T-helper 22 cell (primary cell): ENCODE measurements around the gene VPS36.
"Not testable (repeated sequence)": the region's sequence is repeated elsewhere in the genome, so short reads cannot be mapped to it uniquely, and the experiment has no call there.

Experiments
- DNase-seq: peaks from one replicate; pipeline ENCODE4 v3.0.0-alpha.2; 2020; ENCODE audit warnings: low read depth

Gene VPS36

DNA sequence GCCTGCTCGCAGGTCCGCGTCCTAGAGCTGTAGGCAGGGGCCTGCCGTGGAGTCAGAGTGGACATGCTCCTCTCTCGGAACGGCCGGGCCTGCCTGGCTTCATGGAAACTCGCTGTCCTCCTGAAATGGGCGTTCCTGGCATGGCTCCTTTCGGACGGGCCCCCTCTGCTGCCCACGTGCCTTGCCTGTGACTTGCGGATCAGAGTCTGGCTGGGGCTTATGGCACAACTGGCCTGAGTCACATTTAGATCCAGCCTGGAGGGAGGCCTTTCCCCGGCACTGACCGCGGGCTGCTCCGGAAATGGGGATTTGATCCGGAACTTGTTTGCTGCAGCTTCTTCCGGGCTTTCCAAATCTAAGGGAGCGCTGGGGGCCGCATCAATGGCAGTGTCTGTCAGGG, 72.5 kb downstream of the VPS36 start:
- DNase-seq: no peak

DNA sequence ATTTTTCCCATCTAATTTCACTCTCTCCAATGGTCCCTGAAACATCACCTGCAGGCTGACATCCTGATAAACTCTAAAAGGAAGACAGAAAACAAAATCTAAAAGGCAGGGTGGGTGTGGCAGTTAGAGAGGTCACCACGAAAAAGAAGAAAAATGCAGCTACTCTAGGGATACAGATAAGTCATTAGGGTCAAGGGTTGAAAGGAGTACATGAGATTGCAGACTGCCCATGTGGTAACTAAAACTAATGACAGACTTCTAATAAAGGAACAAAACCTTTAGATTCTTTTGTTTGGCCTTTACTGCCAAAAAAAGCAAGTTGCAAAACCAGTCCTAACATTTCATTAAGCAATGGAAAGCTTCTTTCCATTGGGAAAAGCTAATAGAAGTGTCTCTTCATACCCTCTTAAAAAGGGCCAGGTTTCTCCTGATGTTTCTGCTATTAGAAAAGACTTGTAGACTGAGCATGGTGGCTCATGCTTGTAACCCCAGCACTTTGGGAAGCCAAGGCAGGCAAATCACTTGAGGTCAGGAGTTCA, 75.5 kb downstream of the VPS36 start:
- DNase-seq: no peak

DNA sequence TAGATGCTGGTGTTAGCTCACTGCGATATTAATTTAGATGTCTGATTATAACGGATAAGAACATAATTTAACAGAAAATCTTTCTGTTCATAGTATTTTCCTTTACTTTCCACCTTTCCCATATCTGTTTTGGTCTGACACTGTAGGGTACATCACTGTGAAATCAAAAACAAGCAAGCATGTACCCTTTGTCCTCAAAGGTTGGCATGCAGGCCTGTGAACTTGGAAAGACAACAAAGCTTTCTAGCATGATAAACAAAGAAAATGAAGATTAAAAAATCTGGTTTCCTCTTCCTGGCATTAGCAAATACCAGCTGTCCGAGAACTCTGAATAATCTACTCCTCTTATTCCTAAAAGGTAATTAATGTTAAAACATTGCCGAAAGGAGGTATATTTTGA, 76.0 kb downstream of the VPS36 start:
- no peak for DNase-seq

DNA sequence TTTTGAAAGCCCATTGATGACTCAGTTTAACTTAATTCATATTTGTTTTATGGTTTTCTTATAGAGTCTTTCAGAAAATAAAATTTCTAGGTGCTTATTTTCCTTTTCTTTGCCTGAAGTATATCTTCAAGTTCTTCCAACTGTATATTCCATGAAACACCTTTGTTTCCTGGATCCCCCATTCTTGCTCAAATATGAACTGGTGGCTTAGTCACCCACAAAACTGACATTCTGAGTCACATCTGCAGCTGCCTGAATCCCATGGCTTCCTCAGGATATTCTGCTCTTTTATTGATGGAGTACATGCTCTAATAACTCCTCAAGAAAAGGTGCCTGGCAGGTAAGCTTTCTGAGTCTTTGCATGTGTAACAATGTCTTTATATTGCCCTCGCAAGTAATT, 77.2 kb downstream of the VPS36 start:
- DNase-seq: not testable (repeated sequence)

DNA sequence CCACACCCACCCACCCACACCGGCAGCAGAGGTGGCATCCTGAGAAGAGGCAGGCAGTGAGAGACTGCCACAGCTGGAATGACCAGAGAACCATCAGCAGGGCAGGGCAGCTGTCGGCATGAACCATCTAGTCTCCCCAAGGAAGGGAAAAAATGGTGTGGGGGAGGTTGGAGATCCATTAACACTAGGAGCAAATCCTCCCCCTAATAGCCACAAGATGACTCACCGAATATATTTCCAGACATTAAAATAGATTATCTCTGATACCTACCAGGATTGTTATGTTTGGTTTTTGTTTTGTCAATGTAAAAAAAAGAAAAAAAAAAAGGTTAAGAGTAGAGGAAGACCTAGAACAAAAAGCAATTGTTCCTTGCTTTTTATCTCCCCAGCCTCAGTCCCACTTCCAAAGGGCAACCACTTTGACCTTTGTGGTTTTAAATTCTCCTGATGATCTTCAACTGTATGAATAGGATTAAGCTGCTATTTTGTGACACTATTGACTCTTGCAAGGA, 78.6 kb downstream of the VPS36 start:
- DNase-seq: no peak

DNA sequence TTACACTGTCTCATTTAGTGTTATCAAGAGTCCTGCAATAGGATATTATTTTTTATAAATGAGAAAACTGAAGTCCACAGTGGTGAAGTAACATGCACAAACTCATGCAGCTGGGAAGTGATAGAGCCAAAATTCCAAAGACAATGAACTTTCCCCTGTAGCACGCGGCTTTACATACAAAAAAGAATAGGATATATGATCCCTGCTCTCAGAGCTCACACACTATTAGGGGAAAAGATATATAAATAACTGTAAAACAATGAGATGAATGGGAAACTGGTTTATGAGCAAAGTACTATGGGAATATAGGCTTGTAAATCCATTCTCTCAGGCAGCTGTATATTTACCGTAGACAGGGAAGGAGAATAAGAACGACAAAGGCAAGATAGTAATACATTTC, 84.1 kb downstream of the VPS36 start:
- no peak for DNase-seq
